Measurements from ENCODE around the gene NYAP1. TPM values are rescaled to one million over a fixed set of nuclear protein-coding genes. Genes with fewer than 3 reads are reported as not detected.

Gene NYAP1
- 0.41 TPM for total RNA-seq
- polyA plus RNA-seq (ENCODE audit: insufficient read depth, low read depth, low replicate concordance): 0.69 TPM
- long read RNA-seq, donor 1: 0 reads
- long read RNA-seq, donor 2: 0 reads
- long read RNA-seq, donor 3, partial matches to known transcripts: 68 of 68 reads
- long read RNA-seq, donor 3, other reads (novel, unspliced or antisense): 0 of 68 reads
- long read RNA-seq, donor 4: 0 reads
- long read RNA-seq, donor 5: 0 reads
- long read RNA-seq, donor 6: 0 reads
- long read RNA-seq, donor 7: 0 reads
- long read RNA-seq, donor 8: 0 reads
- long read RNA-seq, donor 9, partial matches to known transcripts: 0 of 1 reads
- long read RNA-seq, donor 9, other reads (novel, unspliced or antisense): 0 of 1 reads
- long read RNA-seq, donor 10: 0 reads

GRCh38 chr7:100483722-100484672, at the start of gene NYAP1:
TSS of gene NYAP1 (plus strand) at chr7:100483927. CDS start at chr7:100485312, 1,385 bp downstream.
- Histone ChIP-seq H3K27me3 (ENCODE audit: control insufficient read depth, insufficient read depth, low read length) (no peaks in the 10 kb centered on the region), H3K27ac (ENCODE audit: low read depth in 2 of 2, low read length in 2 of 2) (no peak within 1 kb of the TSS), H3K9me3 (ENCODE audit: control insufficient read depth in 2 of 3, insufficient read depth in 1 of 3, low read length in 3 of 3) (no peaks in the 10 kb centered on the region), H3K4me1 (ENCODE audit: control insufficient read depth in 2 of 3, insufficient read depth in 2 of 3, low read depth in 1 of 3, low read length in 3 of 3) (peaks cover 2 to 11% (median 7%) of the 10 kb centered on the region in 3 donors), H3K9ac (ENCODE audit: low read length in 3 of 3) (peak within 1 kb of the TSS in 2 of 3 donors; percentile 26 to 69), H3K36me3 (ENCODE audit: control insufficient read depth in 2 of 3, insufficient read depth in 3 of 3, low read length in 3 of 3) (no peaks in the 10 kb centered on the region), H3K4me3 (ENCODE audit: low read length in 3 of 3) (peak within 1 kb of the TSS; percentile 19 to 60 (median 48))
- intact Hi-C loops (cut with DNase I): no loop called here
- FAIRE-seq (no peak), DNase-seq (peak in 4 of 5 donors; percentile 77 to 91 (median 84))
- no peak for TF ChIP-seq CTCF (IDR thresholded peaks at IDR 0.05; ENCODE audit: borderline replicate concordance, extremely low read depth, insufficient read depth)

GRCh38 chr7:100434297-100435144, 49.2 kb upstream of the NYAP1 start:
- peaks cover 0 to 34% (median 20%) of the 10 kb centered on the region in 3 donors for H3K4me1 ChIP-seq (ENCODE audit: control insufficient read depth in 2 of 3, insufficient read depth in 2 of 3, low read depth in 1 of 3, low read length in 3 of 3)
- H3K27me3 ChIP-seq (ENCODE audit: control insufficient read depth, insufficient read depth, low read length): no peaks in the 10 kb centered on the region
- H3K36me3 ChIP-seq (ENCODE audit: control insufficient read depth in 2 of 3, insufficient read depth in 3 of 3, low read length in 3 of 3): peaks cover 5 to 20% (median 9%) of the 10 kb centered on the region in 3 donors
- FAIRE-seq: no peak
- peak overlapping the region in 2 of 3 donors; percentile 66 to 77 for H3K4me3 ChIP-seq (ENCODE audit: low read length in 3 of 3)
- peak overlapping the region in 1 of 2 donors; percentile 93 for H3K27ac ChIP-seq (ENCODE audit: low read depth in 2 of 2, low read length in 2 of 2)
- intact Hi-C loops (cut with DNase I): no loop called here
- H3K9me3 ChIP-seq (ENCODE audit: control insufficient read depth in 2 of 3, insufficient read depth in 1 of 3, low read length in 3 of 3): no peaks in the 10 kb centered on the region
- H3K9ac ChIP-seq (ENCODE audit: low read length in 3 of 3): peak overlapping the region in 2 of 3 donors; percentile 81 to 93
- TF ChIP-seq CTCF (IDR thresholded peaks at IDR 0.05; ENCODE audit: borderline replicate concordance, extremely low read depth, insufficient read depth): no peak
- no peak for DNase-seq

Measured in kidney (tissue), 22 donors.